Karpas-422 (cell line): ENCODE results near the gene VPS8. TPM values are rescaled to one million over a fixed set of nuclear protein-coding genes. Genes with fewer than 3 reads are reported as not detected.
"Not testable (repeated sequence)": the region's sequence is repeated elsewhere in the genome, so short reads cannot be mapped to it uniquely, and the experiment has no call there.

Source experiments
- DNase-seq: peaks from one replicate; pipeline ENCODE4 v3.0.0-alpha.2; 2015
- H2AFZ ChIP-seq: fragments of 200-600 bp; sonication (generic); 2 replicates; pipeline ENCODE4 v1.6.1; 2014; ENCODE audit warnings: antibody characterized with exemption, low read length, mixed read lengths
- H3K27ac ChIP-seq: fragments of 200-600 bp; sonication (generic); 2 replicates; pipeline ENCODE4 v1.5.1; 2014; ENCODE audit warnings: mild to moderate bottlenecking, low read length, moderate library complexity
- H3K27me3 ChIP-seq: fragments of 200-600 bp; sonication (generic); 2 replicates; pipeline ENCODE4 v1.6.1; 2014; ENCODE audit warnings: low read length, mixed read lengths
- H3K36me3 ChIP-seq: fragments of 200-600 bp; sonication (generic); 2 replicates; pipeline ENCODE4 v1.6.1; 2014; ENCODE audit warnings: low read length, mixed read lengths; ENCODE audit not compliant: insufficient read depth
- H3K4me1 ChIP-seq: fragments of 200-600 bp; sonication (generic); 2 replicates; pipeline ENCODE4 v1.6.1; 2014; ENCODE audit warnings: mild to moderate bottlenecking, low read length, mixed read lengths
- H3K4me2 ChIP-seq: fragments of 200-600 bp; sonication (generic); 2 replicates; pipeline ENCODE4 v1.6.1; 2014; ENCODE audit warnings: low read length, low read depth, mild to moderate bottlenecking; ENCODE audit not compliant: poor library complexity, severe bottlenecking
- H3K4me3 ChIP-seq: fragments of 200-600 bp; sonication (generic); 2 replicates; pipeline ENCODE4 v1.5.1; 2014; ENCODE audit warnings: mild to moderate bottlenecking, antibody characterized with exemption, low read length, mixed read lengths
- H3K79me2 ChIP-seq: fragments of 200-600 bp; sonication (generic); 2 replicates; pipeline ENCODE4 v1.6.1; 2014; ENCODE audit warnings: mild to moderate bottlenecking, low read length, mixed read lengths
- H3K9ac ChIP-seq: fragments of 200-600 bp; sonication (generic); 2 replicates; pipeline ENCODE4 v1.6.0; 2014; ENCODE audit warnings: low read length
- H3K9me2 ChIP-seq: fragments of 200-600 bp; sonication (generic), shearing (Covaris generic); replicated peaks from 2 replicates; pipeline ENCODE4 v1.6.0; 2014; ENCODE audit warnings: mild to moderate bottlenecking, low read length, moderate library complexity; ENCODE audit not compliant: insufficient read depth
- H3K9me3 ChIP-seq: fragments of 300-700, 200-600 bp; sonication (generic); 2 replicates; pipeline ENCODE4 v1.6.1; 2014; ENCODE audit warnings: low read length, mixed read lengths
- H4K20me1 ChIP-seq: fragments of 200-600 bp; sonication (generic); 2 replicates; pipeline ENCODE4 v1.6.1; 2014; ENCODE audit warnings: mild to moderate bottlenecking, antibody characterized with exemption, low read length, low read depth; ENCODE audit not compliant: insufficient read depth
- total RNA-seq: library from RNA; depleted of rRNA; stranded (reverse); fragments of >200 nt; shearing (Covaris generic); gene quantifications from 2 replicates; pipeline ENCODE4 v1.2.3, GENCODE V29; 2014; ENCODE audit warnings: low replicate concordance

VPS8 gene
- total RNA-seq, 1 experiment from 2014 or later: 168 TPM

- Histone ChIP-seq H2AFZ (no peak overlapping the region), H3K9me2 (no peaks in the 10 kb centered on the region; the same call in 1 of the 2 replicates), H3K9ac (no peak overlapping the region), H3K4me1 (no peaks in the 10 kb centered on the region), H3K36me3 (peaks cover 6% of the 10 kb centered on the region; the same call in 1 of the 2 replicates), H3K27ac (no peak overlapping the region), H3K27me3 (no peaks in the 10 kb centered on the region), H3K4me2 (no peak overlapping the region), H3K79me2 (0 out of 2 replicates have a peak, but pooled peaks cover 3% of the 10 kb centered on the region), H3K9me3 (no peaks in the 10 kb centered on the region), H3K4me3 (no peak overlapping the region), H4K20me1 (no peaks in the 10 kb centered on the region)
- no peak for DNase-seq
Observed at GRCh38 chr3:184952671-184953070, 140.7 kb downstream of the VPS8 start.

DNA sequence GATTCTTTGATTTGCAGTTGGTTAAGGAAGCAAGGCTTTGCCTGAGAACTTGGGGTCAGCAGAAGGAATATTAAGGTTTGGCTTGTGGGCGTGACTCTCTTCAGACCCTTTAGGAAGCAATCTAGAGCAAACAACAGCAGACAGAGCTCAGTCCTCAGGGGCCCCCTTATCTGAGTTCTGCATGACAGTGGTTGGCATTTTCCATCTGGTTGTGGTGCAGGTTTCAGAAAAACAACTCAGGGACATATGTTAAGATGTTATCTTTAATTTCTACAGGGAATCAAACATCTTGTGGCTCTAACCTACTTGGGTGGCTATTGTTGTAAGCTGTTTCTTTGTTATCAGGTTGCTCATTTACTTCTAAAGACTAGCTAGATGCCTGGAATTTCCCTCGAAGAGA is 141.4 kb downstream of the VPS8 start:
- Histone ChIP-seq H3K79me2 (0 out of 2 replicates have a peak, but pooled peaks cover 3% of the 10 kb centered on the region), H3K4me2 (no peak overlapping the region), H3K9me3 (no peaks in the 10 kb centered on the region), H3K36me3 (peaks cover 6% of the 10 kb centered on the region; the same call in 1 of the 2 replicates), H3K4me3 (no peak overlapping the region), H3K9me2 (no peaks in the 10 kb centered on the region; the same call in 1 of the 2 replicates), H2AFZ (no peak overlapping the region), H3K27me3 (no peaks in the 10 kb centered on the region), H3K4me1 (no peaks in the 10 kb centered on the region), H4K20me1 (no peaks in the 10 kb centered on the region), H3K9ac (no peak overlapping the region), H3K27ac (no peak overlapping the region)
- DNase-seq: no peak

DNA sequence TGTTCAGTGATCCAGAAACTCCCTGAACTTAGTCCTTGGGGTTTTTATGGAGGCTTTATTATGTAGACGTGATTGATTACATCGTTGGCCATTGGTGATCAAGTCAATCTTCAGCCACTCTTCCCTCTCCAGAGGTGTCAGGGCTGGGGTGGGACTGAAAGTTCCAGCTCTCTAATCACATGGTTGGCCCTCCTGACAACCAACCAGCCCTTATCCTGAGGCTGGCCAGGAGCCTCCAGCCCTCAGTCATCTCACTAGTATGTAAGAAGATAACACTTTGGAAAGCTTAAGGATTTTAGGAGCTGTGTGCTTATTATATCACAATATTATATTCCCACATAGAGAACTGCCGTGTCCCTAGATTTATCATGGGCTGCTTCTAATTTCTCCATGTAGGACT is 142.3 kb downstream of the VPS8 start:
- no peak overlapping the region for H2AFZ ChIP-seq

DNA sequence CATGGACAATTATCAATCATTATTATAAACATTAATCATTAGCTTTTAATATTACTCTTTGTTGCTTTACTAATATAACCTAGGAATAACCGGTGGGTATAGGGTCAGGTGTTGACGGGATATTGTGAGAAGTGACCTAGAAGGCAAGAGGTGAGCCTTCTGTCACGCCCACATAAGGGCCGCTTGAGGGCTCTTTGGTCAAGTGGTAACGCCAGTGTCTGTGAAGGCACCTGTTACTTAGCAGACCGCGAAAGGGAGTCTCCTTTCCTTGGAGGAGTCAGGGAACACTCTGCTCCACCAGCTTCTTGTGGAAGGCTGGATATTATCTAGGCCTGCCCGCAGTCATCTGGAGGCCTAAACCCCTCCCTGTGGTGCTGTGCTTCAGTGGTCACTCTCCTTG is 142.9 kb downstream of the VPS8 start:
- not testable (repeated sequence) for H3K4me1 ChIP-seq, H3K27ac ChIP-seq, H3K9me2 ChIP-seq, H2AFZ ChIP-seq, H3K4me3 ChIP-seq, H3K27me3 ChIP-seq, H4K20me1 ChIP-seq, H3K79me2 ChIP-seq, H3K9ac ChIP-seq, H3K36me3 ChIP-seq, H3K9me3 ChIP-seq, H3K4me2 ChIP-seq, DNase-seq

More for the DNA sequence above, 142.3 kb downstream of the VPS8 start:
- H3K4me1 ChIP-seq: no peaks in the 10 kb centered on the region
- no peak overlapping the region for H3K9ac ChIP-seq
- no peaks in the 10 kb centered on the region for H4K20me1 ChIP-seq
- H3K4me2 ChIP-seq: no peak overlapping the region
- H3K36me3 ChIP-seq: peaks cover 9% of the 10 kb centered on the region; the same call in 1 of the 2 replicates
- 0 out of 2 replicates have a peak, but pooled peaks cover 3% of the 10 kb centered on the region for H3K79me2 ChIP-seq
- no peak overlapping the region for H3K27ac ChIP-seq
- no peak overlapping the region for H3K4me3 ChIP-seq
- no peaks in the 10 kb centered on the region for H3K27me3 ChIP-seq
- no peaks in the 10 kb centered on the region; the same call in 1 of the 2 replicates for H3K9me2 ChIP-seq
- DNase-seq: no peak
- no peaks in the 10 kb centered on the region for H3K9me3 ChIP-seq

DNA sequence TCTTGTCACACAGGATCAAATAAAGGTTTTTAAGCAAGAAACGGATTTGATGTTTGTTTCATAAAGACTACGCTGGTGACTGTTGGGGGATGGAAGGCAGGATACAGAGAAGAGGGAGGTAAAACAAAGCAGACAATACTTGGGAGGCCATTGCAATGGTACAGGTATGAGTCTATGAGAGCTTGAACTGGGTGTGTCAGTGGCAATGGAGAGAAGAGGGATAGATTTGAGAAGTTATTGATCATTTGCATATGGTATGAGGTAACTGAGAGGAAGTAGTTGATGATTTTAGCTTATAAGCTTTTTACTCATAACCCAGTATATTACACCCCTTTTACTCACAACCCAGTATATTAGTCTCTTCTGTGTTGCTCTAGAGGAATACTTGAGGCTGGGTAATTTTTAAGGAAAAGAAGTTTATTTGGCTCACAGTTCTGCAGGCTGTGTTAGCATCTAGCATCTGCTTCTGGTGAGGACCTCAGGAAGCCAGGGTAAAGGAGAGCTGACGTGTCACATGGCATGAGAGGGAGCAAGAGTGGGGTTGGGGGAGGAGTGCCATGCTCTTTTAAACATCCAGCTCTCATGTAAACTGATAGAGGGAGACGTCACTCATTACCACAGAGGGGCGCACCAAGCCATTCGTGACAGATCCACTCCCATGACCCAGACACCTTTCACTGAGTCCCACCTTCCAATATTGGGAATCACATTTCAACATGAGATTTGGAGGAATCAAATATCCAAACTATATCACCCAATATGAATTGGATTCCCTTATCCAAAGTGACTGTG is 153.9 kb downstream of the VPS8 start:
- Histone ChIP-seq H3K9me2 (no peaks in the 10 kb centered on the region), H3K4me2 (no peak overlapping the region), H3K36me3 (peaks cover 4% of the 10 kb centered on the region; the same call in 1 of the 2 replicates), H3K9me3 (no peaks in the 10 kb centered on the region), H3K27me3 (no peaks in the 10 kb centered on the region), H3K4me1 (peaks cover 5% of the 10 kb centered on the region; the same call in 1 of the 2 replicates), H4K20me1 (no peaks in the 10 kb centered on the region), H3K4me3 (no peak overlapping the region), H2AFZ (no peak overlapping the region), H3K27ac (no peak overlapping the region), H3K9ac (no peak overlapping the region), H3K79me2 (no peaks in the 10 kb centered on the region)
- peak; percentile 47 for DNase-seq

DNA sequence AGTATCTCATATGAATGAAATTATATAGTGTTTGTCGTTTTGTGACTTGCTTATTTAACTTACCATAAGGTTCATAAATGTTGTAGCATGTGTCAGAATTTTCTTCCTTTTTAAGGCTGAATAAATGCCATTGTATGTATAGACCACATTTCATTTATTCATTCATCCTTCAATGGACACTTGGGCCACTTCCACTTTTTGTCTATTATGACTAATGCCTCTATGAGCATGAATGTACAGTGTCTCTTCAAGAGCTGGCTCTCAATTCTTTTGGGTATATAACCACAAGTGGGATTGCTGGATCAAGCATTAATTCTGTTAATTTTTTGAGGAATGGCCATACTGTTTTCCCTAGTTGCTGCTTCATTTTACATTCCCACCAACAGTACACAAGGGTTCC is 156.1 kb downstream of the VPS8 start:
- no peak overlapping the region for H3K4me2 ChIP-seq
- H3K27me3 ChIP-seq: no peaks in the 10 kb centered on the region
- H3K79me2 ChIP-seq: no peaks in the 10 kb centered on the region
- no peaks in the 10 kb centered on the region for H3K9me2 ChIP-seq
- H3K4me3 ChIP-seq: no peak overlapping the region
- H3K4me1 ChIP-seq: peaks cover 12% of the 10 kb centered on the region
- no peak overlapping the region for H2AFZ ChIP-seq
- DNase-seq: no peak
- no peak overlapping the region for H3K9ac ChIP-seq
- no peaks in the 10 kb centered on the region for H3K9me3 ChIP-seq
- H3K36me3 ChIP-seq: peaks cover 15% of the 10 kb centered on the region; the same call in 1 of the 2 replicates
- H4K20me1 ChIP-seq: no peaks in the 10 kb centered on the region
- H3K27ac ChIP-seq: no peak overlapping the region

GRCh38 chr3:184970186-184970585 is 158.2 kb downstream of the VPS8 start:
- DNase-seq: no peak
- H3K36me3 ChIP-seq: peaks cover 18% of the 10 kb centered on the region; the same call in 1 of the 2 replicates
- no peak overlapping the region for H3K4me2 ChIP-seq
- no peaks in the 10 kb centered on the region for H4K20me1 ChIP-seq
- peaks cover 12% of the 10 kb centered on the region for H3K4me1 ChIP-seq
- no peak overlapping the region for H3K27ac ChIP-seq
- no peaks in the 10 kb centered on the region for H3K9me2 ChIP-seq
- H3K27me3 ChIP-seq: no peaks in the 10 kb centered on the region
- H3K9ac ChIP-seq: no peak overlapping the region
- no peak overlapping the region for H2AFZ ChIP-seq
- no peak overlapping the region for H3K4me3 ChIP-seq
- no peaks in the 10 kb centered on the region for H3K9me3 ChIP-seq
- H3K79me2 ChIP-seq: no peaks in the 10 kb centered on the region

GRCh38 chr3:184977796-184978195 is 165.8 kb downstream of the VPS8 start:
- H3K4me1 ChIP-seq: no peaks in the 10 kb centered on the region; the same call in 1 of the 2 replicates
- no peak overlapping the region for H3K27ac ChIP-seq
- H3K36me3 ChIP-seq: peaks cover 9% of the 10 kb centered on the region
- DNase-seq: no peak
- H3K4me3 ChIP-seq: no peak overlapping the region
- H4K20me1 ChIP-seq: no peaks in the 10 kb centered on the region
- H3K9me3 ChIP-seq: peaks cover 4% of the 10 kb centered on the region; the same call in 1 of the 2 replicates
- no peak overlapping the region for H2AFZ ChIP-seq
- no peak overlapping the region for H3K4me2 ChIP-seq
- H3K9ac ChIP-seq: no peak overlapping the region
- H3K79me2 ChIP-seq: peaks cover 18% of the 10 kb centered on the region
- no peaks in the 10 kb centered on the region for H3K27me3 ChIP-seq
- H3K9me2 ChIP-seq: no peaks in the 10 kb centered on the region
